HepG2 (cell line): ENCODE data around the gene KIRREL2. TPM values are rescaled to one million over a fixed set of nuclear protein-coding genes. Genes with fewer than 3 reads are reported as not detected.
A peak's percentile ranks its signal among the peaks of the same experiment; 100 is the strongest.

Experiments used
- AKAP8 ChIP-seq: sonication (generic); formaldehyde crosslinking; IDR thresholded peaks from 2 replicates; pipeline ENCODE4 v1.5.1; 2020; ENCODE audit warnings: mild to moderate bottlenecking, missing genetic modification reagents
- CBX2 ChIP-seq, 2 experiments: fragments of 200-600 bp in 1 of 2; sonication (generic); formaldehyde crosslinking in 1 of 2; IDR thresholded peaks; 2 replicates each; pipeline versions ENCODE4 v1.7.0 to v1.8.1; 2018 to 2022; ENCODE audit warnings: low read depth in 2 of 2, low read length in 1 of 2, mild to moderate bottlenecking in 1 of 2, missing genetic modification reagents in 1 of 2
- EEA1 ChIP-seq: sonication (generic); formaldehyde crosslinking; IDR thresholded peaks from 2 replicates; pipeline ENCODE4 v1.5.1; 2020; ENCODE audit warnings: mild to moderate bottlenecking, missing genetic modification reagents, borderline replicate concordance
- IRF9 ChIP-seq: sonication (generic); formaldehyde crosslinking; IDR thresholded peaks from 2 replicates; pipeline ENCODE4 v1.8.0; 2022; ENCODE audit warnings: missing genetic modification reagents, mild to moderate bottlenecking, borderline replicate concordance
- MTERF4 ChIP-seq: sonication (generic); formaldehyde crosslinking; IDR thresholded peaks from 2 replicates; pipeline ENCODE4 v1.8.0; 2023; ENCODE audit warnings: mild to moderate bottlenecking, missing genetic modification reagents
- NR2F6 ChIP-seq, 2 experiments: IDR thresholded peaks; 2 replicates each; pipeline ENCODE4 v1.6.1; 2016; ENCODE audit warnings: antibody characterized with exemption in 1 of 2, mild to moderate bottlenecking in 1 of 2
- POGK ChIP-seq: sonication (generic); formaldehyde crosslinking; conservative IDR thresholded peaks from 2 replicates; pipeline ENCODE4 v1.8.0; 2022; ENCODE audit warnings: mild to moderate bottlenecking, moderate library complexity, missing genetic modification reagents
- SOX6 ChIP-seq, 2 experiments: fragments of 450-650 bp in 1 of 2; sonication (generic) in 1 of 2; formaldehyde crosslinking in 1 of 2; IDR thresholded peaks; 2 replicates each; pipeline versions ENCODE4 v1.4.0 to v1.6.1; 2017 to 2020; ENCODE audit warnings: antibody characterized with exemption in 1 of 2, mild to moderate bottlenecking in 1 of 2, missing genetic modification reagents in 1 of 2
- THAP9 ChIP-seq: sonication (generic); formaldehyde crosslinking; IDR thresholded peaks from 2 replicates; pipeline ENCODE4; 2020; ENCODE audit warnings: missing genetic modification reagents, mild to moderate bottlenecking, borderline replicate concordance
- ZBTB7B ChIP-seq: sonication (generic); formaldehyde crosslinking; IDR thresholded peaks from 2 replicates; pipeline ENCODE4 v1.4.0; 2020; ENCODE audit warnings: missing genetic modification reagents
- ZMAT5 ChIP-seq: sonication (generic); formaldehyde crosslinking; IDR thresholded peaks from 2 replicates; pipeline ENCODE4 v1.5.0; 2020; ENCODE audit warnings: mild to moderate bottlenecking, low read depth, missing genetic modification reagents, borderline replicate concordance
- ZNF235 ChIP-seq: sonication (generic); formaldehyde crosslinking; IDR thresholded peaks from 2 replicates; pipeline ENCODE4 v1.8.1; 2023; ENCODE audit warnings: mild to moderate bottlenecking, missing genetic modification reagents, borderline replicate concordance
- ZNF275 ChIP-seq: sonication (generic); formaldehyde crosslinking; IDR thresholded peaks from 2 replicates; pipeline ENCODE4 v1.8.0; 2022; ENCODE audit warnings: missing genetic modification reagents, mild to moderate bottlenecking, inconsistent platforms, borderline replicate concordance
- ZNF773 ChIP-seq: sonication (generic); formaldehyde crosslinking; IDR thresholded peaks from 2 replicates; pipeline ENCODE4 v1.4.0; 2020; ENCODE audit warnings: missing genetic modification reagents, borderline replicate concordance
- ZSCAN30 ChIP-seq: sonication (generic); formaldehyde crosslinking; IDR thresholded peaks from 2 replicates; pipeline ENCODE4 v1.5.0; 2020; ENCODE audit warnings: mild to moderate bottlenecking, missing genetic modification reagents
- polyA plus RNA-seq, 8 experiments: library from polyadenylated mRNA; depleted of rRNA in 3 of 8; stranded (reverse) in 7 of 8; unstranded in 1 of 8; fragments of >200 nt; fragmentation: Illumina TruSeq in 4 of 8; extraction: Trizol in 4 of 8; gene quantifications; 2 replicates each; pipeline versions ENCODE4 v1.2.1 to v1.2.3, GENCODE V29; 2011 to 2016; ENCODE audit warnings: low read depth in 4 of 8, missing spikeins in 1 of 8, mixed read lengths in 1 of 8; ENCODE audit not compliant: insufficient read depth in 1 of 8
- total RNA-seq, 5 experiments: library from RNA; depleted of rRNA; stranded (reverse); fragments of >200 nt; fragmentation: Illumina TruSeq; extraction: Trizol; gene quantifications; 2 replicates each; pipeline ENCODE4 v1.2.3, GENCODE V29; 2016; ENCODE audit warnings: low read depth in 1 of 5

KIRREL2 gene
- total and polyA plus RNA-seq, 2 of the 13 experiments (the other 11 are each of a cell fraction or from before 2014, with no cell fraction given) = 0.18 to 2.4 TPM

- no peak for TF ChIP-seq MTERF4
- 0 out of 2 replicates have a peak, but pooled peaks have one; percentile 31 for TF ChIP-seq ZBTB7B (CRISPR knock-in tag)
- 0 out of 2 replicates have a peak, but pooled peaks have one; percentile 31 for TF ChIP-seq ZNF235 (CRISPR knock-in tag)
- no peak for TF ChIP-seq CBX2 (IDR thresholded peaks at IDR 0.05; ENCODE audit: low read depth, low read length)
- TF ChIP-seq CBX2 (CRISPR knock-in tag; IDR thresholded peaks at IDR 0.05; ENCODE audit: low read depth) = no peak
- TF ChIP-seq EEA1 (CRISPR knock-in tag) = peak; percentile 25; the same call in 1 of the 2 replicates
- TF ChIP-seq ZSCAN30 (CRISPR knock-in tag) = no peak
- TF ChIP-seq ZNF275 (CRISPR knock-in tag) = no peak
- 0 out of 2 replicates have a peak, but pooled peaks have one; percentile 27 for TF ChIP-seq NR2F6 (IDR thresholded peaks at IDR 0.05)
- no peak; the same call in none of the 2 replicates for TF ChIP-seq NR2F6 (CRISPR knock-in tag; IDR thresholded peaks at IDR 0.05)
- no peak for TF ChIP-seq SOX6 (IDR thresholded peaks at IDR 0.05)
- peak; percentile 37; the same call in 1 of the 2 replicates for TF ChIP-seq SOX6 (CRISPR knock-in tag; IDR thresholded peaks at IDR 0.05)
- TF ChIP-seq POGK (CRISPR knock-in tag) = peak; percentile 65; the same call in 1 of the 2 replicates
- no peak for TF ChIP-seq THAP9 (CRISPR knock-in tag)
- peak; percentile 25; the same call in 1 of the 2 replicates for TF ChIP-seq IRF9 (CRISPR knock-in tag)
- TF ChIP-seq ZMAT5 (CRISPR knock-in tag) = no peak
- 0 out of 2 replicates have a peak, but pooled peaks have one; percentile 19 for TF ChIP-seq AKAP8 (CRISPR knock-in tag)
- TF ChIP-seq ZNF773 (CRISPR knock-in tag) = 0 out of 2 replicates have a peak, but pooled peaks have one; percentile 47
These were observed 4.3 kb downstream of the KIRREL2 start (continued) for GRCh38 chr19:35860818-35861639.
